GM21528 (cell line): ENCODE measurements around the gene RUFY1.
"Not testable (repeated sequence)": the region's sequence is repeated elsewhere in the genome, so short reads cannot be mapped to it uniquely, and the experiment has no call there.

Source experiments
- ATAC-seq: cut with Tn5 transposase; IDR thresholded peaks from one replicate; pipeline ENCODE4 v1.9.1; 2021; ENCODE audit warnings: mild to moderate bottlenecking, moderate library complexity; ENCODE audit not compliant: unreplicated experiment, low FRiP score

Gene RUFY1

DNA sequence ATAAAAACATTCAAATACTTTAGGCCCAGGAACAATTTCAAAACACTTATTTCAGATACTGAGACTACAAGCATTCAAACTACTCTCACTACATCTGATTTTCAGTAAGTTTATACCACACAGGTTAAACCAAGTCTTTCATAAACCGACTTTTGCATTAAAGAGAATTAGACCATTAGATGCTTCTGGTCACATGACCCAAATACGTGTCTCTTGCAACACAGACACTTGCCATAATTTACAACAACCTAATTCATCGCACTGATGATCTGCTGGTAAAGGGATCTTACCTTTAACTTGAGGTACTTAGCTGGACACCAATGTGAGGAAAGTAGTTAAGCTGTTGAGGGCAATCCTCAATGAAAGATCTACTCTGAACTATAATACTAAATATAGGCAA, 69.9 kb downstream of the RUFY1 start:
- no peak for ATAC-seq

DNA sequence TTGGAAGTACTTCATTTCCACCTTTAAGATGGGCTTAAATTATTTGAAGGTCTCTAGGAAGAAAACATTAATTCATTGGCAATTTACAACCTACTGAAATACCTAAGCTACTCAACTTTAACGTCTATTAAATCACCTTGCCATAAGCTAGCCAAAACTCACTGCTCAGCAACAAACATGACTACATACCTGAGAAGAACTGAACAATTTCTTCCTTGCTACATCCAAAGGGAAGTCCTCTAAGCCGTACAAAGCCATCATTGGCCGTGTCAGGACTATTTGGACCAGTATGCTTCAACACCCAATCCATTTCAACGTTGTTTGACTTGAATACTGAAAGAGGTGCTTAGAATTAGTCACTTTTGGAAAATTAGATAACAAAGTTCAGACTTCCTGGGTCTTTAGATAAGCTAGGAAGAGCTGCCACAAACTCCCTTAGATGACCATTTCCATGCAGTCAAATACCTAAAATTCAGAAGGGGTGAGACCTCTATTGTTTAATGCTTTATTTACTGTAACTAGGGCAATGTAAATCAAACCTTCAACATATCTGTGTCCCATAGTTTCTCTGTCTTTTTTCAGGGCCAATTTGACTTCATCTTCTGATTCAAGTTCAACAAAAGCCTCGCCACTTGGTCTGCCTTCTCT, 70.5 kb downstream of the RUFY1 start:
- no peak for ATAC-seq

DNA sequence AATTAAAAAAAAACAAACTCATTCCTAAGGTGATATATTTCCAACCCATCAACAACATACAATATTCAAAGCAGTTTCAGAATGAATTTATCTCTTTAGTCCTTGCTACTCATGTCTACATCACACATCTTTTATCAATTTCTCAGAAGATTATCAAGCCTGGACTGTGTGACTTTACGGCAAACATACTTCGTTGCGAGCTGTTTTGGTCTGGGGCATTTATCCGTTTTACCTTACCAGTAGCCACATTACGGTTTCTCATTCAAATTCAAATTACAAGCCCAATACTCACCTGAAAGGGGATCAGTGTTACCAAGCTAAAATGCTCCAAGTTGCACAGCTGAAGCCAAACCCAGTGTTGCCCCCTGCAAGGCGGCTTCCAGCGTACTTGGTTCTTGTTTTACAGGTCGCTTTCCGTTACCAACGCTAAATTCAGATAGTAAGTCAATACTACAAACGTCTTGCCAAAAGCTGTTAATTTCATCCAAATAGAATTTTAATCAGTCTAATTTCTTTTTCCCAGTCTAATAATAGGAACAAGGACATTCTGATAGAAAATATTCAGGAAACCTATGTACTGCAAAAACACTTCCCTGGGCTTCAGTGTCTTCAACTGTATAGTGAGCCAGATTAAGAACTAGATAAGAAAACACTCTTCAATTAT, 71.3 kb downstream of the RUFY1 start:
- no peak for ATAC-seq

DNA sequence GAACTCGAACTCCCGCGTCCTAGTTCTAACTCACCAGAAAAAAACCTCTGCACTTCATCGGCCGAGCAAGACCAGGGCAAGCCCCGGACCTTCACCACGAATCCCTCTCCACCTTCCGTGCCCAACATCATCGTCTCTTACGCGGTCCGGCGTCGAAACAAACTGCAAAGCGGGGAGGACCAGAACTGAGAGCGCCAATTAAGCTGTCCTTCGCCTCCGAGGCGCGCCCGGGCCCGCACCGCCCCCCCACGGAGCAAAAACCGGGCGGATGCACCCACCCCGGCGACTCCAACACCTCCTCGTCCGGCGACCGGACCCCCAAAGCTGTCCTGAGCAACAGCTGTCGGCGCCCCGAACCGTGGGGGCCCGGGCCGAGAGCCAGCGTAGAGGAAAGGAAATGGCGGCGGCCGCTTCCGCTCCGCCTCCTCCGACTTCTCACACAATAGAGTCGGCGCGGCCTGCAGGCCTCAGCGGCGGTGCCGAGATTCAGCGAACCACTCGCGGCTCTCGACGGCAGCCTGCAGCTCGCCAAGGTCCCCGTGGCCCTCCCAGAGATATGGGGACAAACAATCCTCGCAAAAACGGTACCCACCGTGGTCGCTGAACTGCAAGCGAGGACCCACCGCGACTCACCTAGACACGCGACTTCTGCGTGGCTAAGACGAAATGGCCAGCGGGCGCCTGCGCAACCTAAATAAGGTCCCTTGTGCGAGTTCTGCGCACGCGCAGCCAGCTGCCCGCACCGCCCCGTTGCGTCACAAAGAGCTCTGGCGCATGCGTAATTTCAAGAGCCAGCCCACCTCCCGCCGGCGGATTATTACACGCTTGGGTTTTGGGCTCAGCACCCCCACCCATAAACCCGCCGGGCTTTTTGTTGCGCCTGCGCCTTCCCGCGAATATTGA, 72.9 kb downstream of the RUFY1 start, which contains the start of gene HNRNPH1:
HNRNPH1 (minus strand) TSS at position 669 of the 903 bp plus-strand sequence; CDS start at position 131, 538 bp downstream.
- ATAC-seq: peak; percentile 83

DNA sequence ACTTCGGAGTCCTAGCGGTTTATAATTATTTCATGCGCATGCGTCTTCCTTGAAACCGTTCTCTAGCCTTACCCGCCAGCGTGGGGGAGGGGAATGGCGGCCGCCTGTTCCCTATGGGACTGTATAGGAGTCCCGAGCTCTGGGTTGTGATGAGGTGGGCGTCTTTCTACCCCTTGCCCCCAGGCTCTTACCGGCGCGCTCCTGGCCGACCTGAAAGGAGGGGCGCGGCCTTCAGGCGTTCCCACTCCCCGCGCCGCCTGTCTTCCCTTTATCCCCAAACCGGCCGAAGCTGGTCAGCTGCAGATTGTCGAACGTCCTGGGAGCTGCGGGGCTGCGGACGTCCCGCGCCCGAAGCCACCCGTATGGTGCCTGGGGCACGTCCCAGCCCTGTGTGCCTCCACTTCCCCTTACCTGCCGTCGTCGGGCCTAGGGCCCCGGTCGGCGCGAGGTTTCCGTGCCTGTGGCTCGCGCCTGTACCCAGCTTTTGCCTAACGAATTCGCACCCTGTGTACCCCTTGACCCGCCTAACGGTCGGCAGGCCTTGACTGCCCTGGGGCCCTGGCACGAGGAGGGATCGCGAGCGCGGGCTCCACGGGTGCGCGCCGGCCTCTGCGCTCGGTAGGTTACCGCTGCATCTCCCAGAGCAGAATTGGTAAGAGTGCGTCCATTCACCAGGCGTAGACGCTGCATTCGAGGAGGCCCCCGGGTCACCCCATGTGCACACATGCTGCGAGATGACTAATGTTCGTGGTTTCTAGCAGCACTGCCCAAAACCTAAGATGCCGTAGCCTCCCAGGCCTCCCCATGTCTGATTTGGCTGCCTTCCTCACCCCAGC, 73.8 kb downstream of the RUFY1 start:
- ATAC-seq: peak; percentile 17

DNA sequence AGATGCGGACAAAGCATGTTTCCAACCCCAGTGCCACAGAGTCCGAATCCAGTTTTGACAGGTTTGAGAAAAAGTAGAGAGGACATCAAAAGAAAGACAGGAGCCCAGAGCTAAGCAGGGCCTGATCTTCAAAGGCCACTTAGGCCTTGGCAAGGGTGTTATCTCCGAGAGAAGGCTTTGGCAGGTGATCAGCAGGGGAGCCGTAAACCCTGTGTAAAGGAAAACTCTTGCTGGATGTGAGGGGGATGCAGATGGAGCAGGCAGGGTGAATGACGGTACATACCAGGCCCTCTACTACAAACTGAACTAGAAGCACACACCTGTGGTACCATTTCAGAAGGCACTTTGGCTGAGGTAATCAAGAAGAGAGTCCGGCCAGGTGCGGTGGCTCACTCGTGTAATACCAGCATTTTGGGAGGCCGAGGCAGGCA, 74.5 kb downstream of the RUFY1 start:
- no peak for ATAC-seq

DNA sequence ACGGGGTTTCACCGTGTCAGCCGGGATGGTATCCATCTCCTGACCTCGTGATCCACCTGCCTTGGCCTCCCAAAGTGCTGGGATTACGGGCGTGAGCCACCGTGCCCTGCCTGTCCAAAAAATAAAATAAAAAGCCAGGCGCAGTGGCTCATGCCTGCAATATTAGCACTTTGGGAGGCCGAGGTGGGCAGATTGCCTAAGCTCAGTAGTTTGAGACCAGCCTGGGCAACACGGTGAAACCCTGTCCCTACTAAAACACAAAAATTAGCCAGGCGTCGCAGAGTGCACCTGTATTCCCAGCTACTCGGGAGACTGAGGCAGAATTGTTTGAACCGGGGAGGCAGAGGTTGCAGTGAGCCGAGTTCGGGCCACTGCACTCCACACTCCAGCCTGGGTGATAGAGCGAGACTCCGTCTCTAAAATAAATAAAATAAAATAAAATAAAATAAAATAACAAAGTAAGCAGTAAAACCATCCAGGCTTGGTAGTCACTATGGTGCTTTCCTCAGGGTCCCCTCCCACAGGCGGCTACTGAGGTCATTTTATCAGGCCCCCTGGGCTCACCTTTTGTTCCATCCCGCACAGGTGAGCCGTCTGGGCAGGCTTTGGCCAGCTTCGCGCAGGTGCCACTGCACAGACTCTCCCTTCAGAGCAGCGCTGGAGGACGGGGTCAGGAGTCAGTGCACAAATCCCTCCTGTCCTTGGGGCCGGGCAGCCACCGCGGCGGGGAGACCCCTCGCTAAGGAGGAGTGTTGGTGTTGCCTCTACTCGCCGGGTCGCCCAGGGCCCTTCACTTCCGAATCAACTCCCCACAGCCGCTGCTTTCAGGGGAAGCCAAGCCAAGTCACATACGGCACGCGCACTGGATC, 83.4 kb downstream of the RUFY1 start:
- peak; percentile 69 for ATAC-seq

DNA sequence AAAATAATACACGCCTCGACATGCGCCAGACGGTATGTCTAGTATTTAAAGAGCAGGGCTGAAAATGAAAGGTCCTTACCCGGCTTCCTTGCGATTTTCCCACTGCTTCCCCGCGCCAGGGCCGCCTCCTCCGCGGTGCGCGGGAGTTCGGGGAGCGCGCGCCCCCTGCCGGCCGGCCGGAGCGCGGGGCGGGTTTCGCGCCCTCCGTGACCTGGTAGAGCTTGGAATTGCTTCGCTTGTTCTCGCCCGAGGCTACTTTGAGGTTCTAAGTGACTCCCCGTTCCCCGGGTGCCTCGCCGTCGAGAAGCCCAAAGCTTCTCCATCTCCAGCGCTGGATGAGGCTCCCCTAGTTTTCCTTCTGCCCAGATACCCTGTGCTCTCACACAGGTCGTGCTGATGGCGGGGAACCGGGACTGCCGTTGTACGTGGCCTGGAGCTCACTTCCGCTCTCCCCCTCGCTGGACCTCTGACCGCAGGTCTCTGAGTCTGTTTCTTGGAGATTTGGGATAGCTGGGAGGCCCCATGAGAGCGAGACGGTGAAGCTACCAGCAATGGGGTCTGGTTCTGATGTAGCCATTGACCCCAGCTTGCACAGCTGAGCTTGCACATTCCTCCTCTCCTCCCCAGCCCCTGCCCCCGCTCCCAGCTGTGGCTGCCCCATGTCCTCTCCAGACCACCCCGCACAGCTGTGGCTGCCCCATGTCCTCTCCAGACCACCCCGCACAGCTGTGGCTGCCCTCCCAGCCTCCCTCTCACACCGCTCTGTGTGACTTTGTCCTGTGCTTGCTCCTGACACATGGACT, 84.2 kb downstream of the RUFY1 start:
- peak; percentile 93 for ATAC-seq

DNA sequence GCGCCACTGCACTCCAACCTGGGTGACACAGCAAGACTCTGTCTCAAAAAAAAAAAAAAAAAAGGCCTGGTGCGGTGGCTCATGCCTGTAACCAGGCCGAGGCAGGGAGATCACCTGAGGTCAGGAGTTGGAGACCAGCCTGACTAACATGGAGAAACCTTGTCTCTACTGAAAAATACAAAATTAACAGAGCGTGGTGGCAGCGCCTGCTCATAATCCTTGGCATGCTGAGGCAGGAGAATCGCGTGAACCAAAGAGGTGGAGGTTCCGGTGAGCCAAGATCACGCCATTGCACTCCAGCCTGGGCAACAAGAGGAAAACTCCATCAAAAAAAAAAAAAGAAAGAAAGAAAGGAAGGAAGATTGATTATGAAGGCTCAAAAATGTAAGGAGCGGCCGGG, 88.9 kb downstream of the RUFY1 start:
- not testable (repeated sequence) for ATAC-seq

DNA sequence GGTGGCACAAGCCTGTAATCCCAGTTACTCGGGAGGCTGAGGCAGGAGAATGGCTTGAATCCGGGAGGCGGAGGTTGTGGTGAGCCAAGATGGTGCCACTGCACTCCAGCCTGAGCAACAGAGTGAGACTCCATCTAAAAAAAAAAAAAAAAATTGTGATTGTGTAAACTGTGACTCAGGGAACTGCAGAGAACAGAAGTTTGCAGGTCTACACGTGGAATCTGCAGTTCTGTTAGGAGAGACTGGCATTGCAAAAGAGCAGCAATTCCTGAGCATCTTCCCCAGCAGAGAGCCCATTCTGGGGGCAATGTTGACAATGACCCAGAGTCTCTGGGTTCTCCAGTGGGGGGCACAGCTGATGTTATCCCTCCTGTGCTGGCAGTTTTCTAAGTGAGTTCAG, 91.4 kb downstream of the RUFY1 start:
- ATAC-seq: not testable (repeated sequence)

DNA sequence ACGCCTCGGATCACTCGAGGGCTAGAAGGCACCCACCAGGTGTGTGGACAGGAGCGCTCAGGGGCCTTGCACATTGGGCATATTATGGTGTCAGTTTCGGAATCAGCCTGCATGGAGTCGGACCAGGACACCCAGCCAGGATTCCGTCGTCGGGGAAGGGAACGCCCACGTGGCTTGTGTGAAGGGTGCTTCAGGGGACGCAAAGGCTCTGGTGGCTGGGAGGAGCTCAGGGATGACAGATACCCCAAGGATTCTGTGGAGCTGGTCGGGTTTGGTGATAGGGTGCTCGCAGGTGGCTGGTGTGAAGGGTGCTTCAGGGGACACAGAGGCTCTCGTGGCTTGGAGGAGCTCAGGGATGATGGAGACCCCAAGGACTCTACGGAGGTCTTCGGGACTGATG, 92.3 kb downstream of the RUFY1 start:
- not testable (repeated sequence) for ATAC-seq

DNA sequence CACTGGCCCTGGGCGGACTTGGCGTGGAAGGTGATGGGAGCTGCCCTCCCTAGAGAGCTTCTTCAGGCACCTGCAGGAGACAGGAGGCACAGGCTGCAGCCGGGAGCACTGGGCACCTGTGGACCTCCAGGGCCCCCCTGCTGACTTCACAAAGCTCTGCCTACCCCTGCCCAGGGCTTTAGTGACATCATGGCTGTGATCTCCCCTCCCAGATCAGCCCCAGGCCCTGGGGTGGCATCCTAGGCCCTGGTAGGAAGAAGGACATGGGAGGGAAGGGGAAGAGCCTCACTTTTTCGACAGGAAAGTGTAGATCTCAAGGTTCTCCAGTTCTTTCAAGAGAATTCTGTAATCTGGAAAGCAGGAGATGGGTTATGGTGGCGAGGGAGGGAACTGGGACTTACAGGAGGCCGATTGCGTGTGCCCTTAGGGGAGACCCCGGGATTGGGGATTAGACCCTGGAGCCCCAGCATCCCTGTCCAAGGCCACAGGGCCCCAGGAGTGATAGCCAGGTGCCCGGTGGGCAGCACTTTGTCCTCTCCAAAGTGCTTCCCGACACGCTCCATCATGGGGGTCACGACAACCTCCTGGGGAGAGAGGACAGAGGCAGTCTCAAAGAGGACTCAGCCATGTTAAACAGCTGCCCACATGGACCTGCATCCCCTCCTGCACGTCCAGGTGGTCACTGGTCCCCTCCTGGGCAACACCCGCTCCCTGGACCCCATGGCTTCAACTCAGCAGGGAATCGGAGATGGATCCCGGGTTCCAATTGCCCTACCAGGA, 93.0 kb downstream of the RUFY1 start:
- ATAC-seq: not testable (repeated sequence)

DNA sequence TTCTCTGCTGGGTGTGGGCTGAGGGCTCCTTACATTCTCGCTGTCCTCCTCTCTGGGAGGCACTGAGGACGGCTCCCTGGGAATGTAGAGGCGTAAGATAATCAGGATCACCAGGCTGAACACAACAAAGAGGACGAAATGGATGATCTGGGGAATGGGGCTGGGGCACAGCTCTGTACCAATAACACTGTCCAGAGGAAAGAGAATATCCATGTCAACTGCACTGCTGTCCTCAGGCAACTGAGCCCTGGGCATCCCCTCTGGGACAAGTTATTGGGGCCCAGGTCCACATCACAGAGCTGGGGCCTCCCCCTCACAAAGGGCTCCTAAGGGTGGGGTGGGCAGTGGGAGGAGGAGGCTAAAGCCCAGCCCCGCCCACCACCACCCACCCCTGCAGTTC, 94.4 kb downstream of the RUFY1 start:
- ATAC-seq: not testable (repeated sequence)

DNA sequence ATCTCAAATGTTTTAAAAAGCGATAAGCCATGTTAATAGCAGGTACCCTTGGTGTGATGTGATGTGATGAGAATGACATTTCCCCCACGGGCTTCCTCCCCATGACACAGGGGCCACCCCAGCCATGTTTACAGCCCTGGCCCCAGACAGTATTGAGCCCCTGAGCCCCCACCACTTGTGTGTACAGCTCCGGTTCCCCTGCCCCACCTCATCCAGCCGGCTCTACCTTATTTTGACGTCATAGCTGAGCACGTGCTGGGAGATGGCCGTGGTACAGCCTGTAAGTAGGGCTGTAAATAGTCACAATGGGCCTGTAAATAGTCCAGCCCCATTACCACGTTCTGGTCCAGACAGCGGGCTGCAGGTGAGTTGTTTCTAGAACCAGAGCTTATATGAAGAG, 98.1 kb downstream of the RUFY1 start:
- no peak for ATAC-seq

DNA sequence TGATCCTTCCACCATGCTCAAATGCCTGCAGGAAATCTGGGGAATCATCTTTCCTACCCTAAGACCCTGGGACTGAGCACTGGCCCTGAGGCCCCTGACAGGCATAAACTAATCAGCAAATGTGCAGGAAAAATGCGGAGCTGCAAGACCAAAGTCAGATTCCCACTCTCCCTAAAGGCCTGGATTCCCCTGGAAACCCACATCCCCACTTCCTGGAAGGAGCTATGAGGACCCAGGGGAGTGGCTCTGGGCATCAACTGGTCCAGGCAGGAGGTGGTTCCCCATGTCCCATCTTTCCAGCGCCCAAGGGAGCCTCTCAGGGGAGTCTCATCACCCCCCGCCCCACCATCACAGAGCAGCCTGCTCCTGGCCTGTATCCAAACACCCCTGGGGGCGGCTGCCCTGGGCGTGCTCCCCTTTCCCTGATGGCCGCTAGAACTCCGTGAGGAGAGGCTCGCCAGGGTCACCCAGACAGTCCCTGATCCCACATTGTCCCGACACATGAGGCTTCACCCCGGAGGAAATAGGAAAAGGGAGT, 98.9 kb downstream of the RUFY1 start:
- not testable (repeated sequence) for ATAC-seq

DNA sequence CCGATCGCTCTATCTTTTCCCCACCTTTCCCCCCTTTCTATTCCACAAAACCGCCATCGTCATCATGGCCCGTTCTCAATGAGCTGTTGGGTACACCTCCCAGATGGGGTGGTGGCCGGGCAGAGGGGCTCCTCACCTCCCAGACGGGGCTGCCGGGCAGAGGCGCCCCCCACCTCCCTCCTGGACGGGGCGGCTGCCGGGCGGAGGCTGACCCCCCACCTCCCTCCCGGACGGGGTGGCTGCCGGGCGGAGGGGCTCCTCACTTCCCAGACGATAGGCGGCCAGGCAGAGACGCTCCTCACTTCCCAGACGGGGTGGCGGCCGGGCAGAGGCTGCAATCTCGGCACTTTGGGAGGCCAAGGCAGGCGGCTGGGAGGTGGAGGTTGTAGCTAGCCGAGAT, 99.9 kb downstream of the RUFY1 start:
- ATAC-seq: not testable (repeated sequence)

DNA sequence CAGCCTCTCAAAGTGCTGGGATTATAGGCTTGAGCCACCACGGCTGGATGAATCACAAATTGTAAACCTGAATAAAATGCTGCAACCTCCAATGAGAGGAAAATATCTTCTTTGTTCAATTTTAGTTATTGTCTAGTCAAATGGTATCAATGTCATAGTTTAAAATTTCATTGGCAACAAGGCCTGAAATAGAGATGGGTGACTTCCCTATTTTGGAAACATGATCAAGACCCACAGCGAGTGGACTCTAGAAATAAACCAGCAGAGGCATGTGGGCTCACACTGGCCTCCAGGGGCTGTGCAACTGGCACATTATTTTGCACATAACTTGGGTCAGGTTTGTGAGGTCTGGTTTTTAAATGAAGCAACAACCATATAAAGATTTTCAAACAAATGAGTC, 102.8 kb downstream of the RUFY1 start:
- not testable (repeated sequence) for ATAC-seq
